ENCODE measurements around the gene PCDH8.
A peak's percentile ranks its signal among the peaks of the same experiment; 100 is the strongest.

- TF ChIP-seq CTCF (IDR thresholded peaks at IDR 0.05; ENCODE audit: poor library complexity, severe bottlenecking) (no peak), RAD21 (conservative IDR thresholded peaks at IDR 0.05) (peak; percentile 19), POLR2AphosphoS5 (IDR thresholded peaks at IDR 0.05) (peak; percentile 51), EP300 (conservative IDR thresholded peaks at IDR 0.05; ENCODE audit: poor library complexity, severe bottlenecking) (peak; percentile 72)
Observed at GRCh38 chr13:52797176-52797575, 51.3 kb downstream of the PCDH8 start.

Data from neural cell (in vitro differentiated cells).